Measurements from ENCODE around the gene KRTAP12-2.

DNA sequence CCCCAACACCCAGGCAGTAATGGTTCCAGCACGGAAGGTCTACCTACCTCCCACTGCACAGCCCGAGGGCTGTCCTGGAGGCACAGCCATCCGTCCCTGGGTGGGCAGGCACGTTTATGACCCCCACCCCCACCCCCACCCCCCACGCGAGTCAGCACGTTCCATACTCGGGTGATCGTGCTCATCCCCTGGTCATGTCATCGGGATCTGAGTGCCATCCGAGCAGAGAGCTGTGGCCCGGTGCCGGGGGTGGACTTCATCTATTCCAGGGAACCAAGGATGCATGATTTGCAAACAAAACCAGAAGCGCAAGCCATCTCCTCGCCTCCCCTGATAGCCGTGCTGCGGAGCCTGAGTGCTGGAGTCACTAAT is 43.6 kb upstream of the KRTAP12-2 start:
- no peak for TF ChIP-seq EP300 (IDR thresholded peaks at IDR 0.05; ENCODE audit: borderline replicate concordance in 1 of 2, control insufficient read depth in 1 of 2, low read depth in 2 of 2, low read length in 2 of 2)
- no peak for TF ChIP-seq KDM1A (IDR thresholded peaks at IDR 0.05; ENCODE audit: borderline replicate concordance)
- no peak for TF ChIP-seq CTCF (IDR thresholded peaks at IDR 0.05 in 2 of 3, conservative IDR thresholded peaks at IDR 0.05 in 1 of 3; ENCODE audit: control insufficient read depth in 2 of 3, extremely low read depth in 1 of 3, insufficient read depth in 1 of 3, low read depth in 3 of 3, low read length in 3 of 3)
- TF ChIP-seq, protein P1, sequence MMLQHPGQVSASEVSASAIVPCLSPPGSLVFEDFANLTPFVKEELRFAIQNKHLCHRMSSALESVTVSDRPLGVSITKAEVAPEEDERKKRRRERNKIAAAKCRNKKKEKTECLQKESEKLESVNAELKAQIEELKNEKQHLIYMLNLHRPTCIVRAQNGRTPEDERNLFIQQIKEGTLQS (IDR thresholded peaks at IDR 0.05; ENCODE audit: borderline replicate concordance, extremely low read depth, low read depth, low read length), result no peak
- TF ChIP-seq RB1 (IDR thresholded peaks at IDR 0.05; ENCODE audit: borderline replicate concordance), result no peak
- TF ChIP-seq EGR1 (IDR thresholded peaks at IDR 0.05; ENCODE audit: borderline replicate concordance in 1 of 2, low read depth in 2 of 2, low read length in 2 of 2), result no peak
- TF ChIP-seq EZH2 (IDR thresholded peaks at IDR 0.05; ENCODE audit: borderline replicate concordance, control insufficient read depth, low read depth, low read length), result no peak
- TF ChIP-seq GATAD2B (conservative IDR thresholded peaks at IDR 0.05; ENCODE audit: low read depth), result no peak
